Spleen (tissue), 11 donors: ENCODE results near the gene PLD4. TPM values are rescaled to one million over a fixed set of nuclear protein-coding genes. Genes with fewer than 3 reads are reported as not detected.

ENCODE experiments used
- DNase-seq: peaks from one replicate; pipeline ENCODE4 v3.0.0-alpha.2; 2020
- H3K27ac ChIP-seq, 8 donors: fragments of 200-600 bp; sonication (generic) in 7 of 8; 1 replicate in 4 of 8; 2 replicates in 4 of 8; pipeline versions ENCODE4 v1.5.0 to v1.8.0; 2016 to 2021; ENCODE audit warnings: inconsistent platforms in 4 of 8, mild to moderate bottlenecking in 4 of 8, moderate library complexity in 1 of 8
- H3K27me3 ChIP-seq, 7 donors: fragments of 200-600 bp; sonication (generic) in 6 of 7; replicated peaks in 1 of 7; 1 replicate in 4 of 7; 2 replicates in 3 of 7; pipeline versions ENCODE4 v1.5.0 to v1.8.0; 2016 to 2021; ENCODE audit warnings: inconsistent platforms in 3 of 7, mild to moderate bottlenecking in 1 of 7
- H3K36me3 ChIP-seq, 6 donors: fragments of 200-600 bp; sonication (generic) in 5 of 6; 1 replicate in 4 of 6; 2 replicates in 2 of 6; pipeline versions ENCODE4 v1.5.0 to v1.8.0; 2016 to 2021; ENCODE audit warnings: inconsistent platforms in 2 of 6
- H3K4me1 ChIP-seq, 6 donors: fragments of 200-600 bp; sonication (generic) in 5 of 6; 1 replicate in 3 of 6; 2 replicates in 3 of 6; pipeline versions ENCODE4 v1.5.0 to v1.8.0; 2016 to 2021; ENCODE audit warnings: inconsistent platforms in 3 of 6
- H3K4me3 ChIP-seq, 8 donors: fragments of 200-600 bp; sonication (generic) in 7 of 8; 1 replicate in 4 of 8; 2 replicates in 4 of 8; pipeline versions ENCODE4 v1.5.0 to v1.8.0; 2016 to 2021; ENCODE audit warnings: inconsistent platforms in 4 of 8, mild to moderate bottlenecking in 4 of 8, moderate library complexity in 2 of 8
- H3K9me3 ChIP-seq, 8 donors: fragments of 200-600 bp; sonication (generic) in 7 of 8; 1 replicate in 4 of 8; 2 replicates in 4 of 8; pipeline versions ENCODE4 v1.5.0 to v1.8.0; 2016 to 2021; ENCODE audit warnings: inconsistent platforms in 4 of 8
- POLR2A ChIP-seq, 3 donors: fragments of 450-650 bp; IDR thresholded peaks; one replicate each; pipeline ENCODE4 v1.5.1; 2017; ENCODE audit warnings: antibody characterized with exemption in 3 of 3, mild to moderate bottlenecking in 1 of 3
- POLR2AphosphoS5 ChIP-seq, 3 donors: sonication (generic); formaldehyde crosslinking; IDR thresholded peaks; one replicate each; pipeline ENCODE4 v1.5.1; 2017; ENCODE audit warnings: antibody characterized with exemption in 3 of 3
- WGBS, 5 donors: extraction: QIAGEN DNeasy Blood & Tissue Kit in 3 of 5; methylation state at CpG; one replicate each; pipeline versions ENCODE4 v1.1.5 to v1.1.7; 2013 to 2018; 5-methylcytosine and 5-hydroxymethylcytosine counted together
- intact Hi-C: fragments of 100-400 bp; cut with DNase I; formaldehyde crosslinking; loops from one replicate; pipeline ENCODE4 v1.15.0; 2023; ENCODE audit warnings: low total_unique reads
- polyA plus RNA-seq, 3 donors: library from polyadenylated mRNA; stranded (reverse); fragments of 200-250 nt; gene quantifications; one replicate each; pipeline ENCODE4 v1.2.1, GENCODE V29; 2013
- total RNA-seq, 7 donors: library from RNA; depleted of rRNA in 3 of 7; stranded (reverse); fragments of >200 nt in 3 of 7; fragmentation: NEBNext Ultra II Directional in 4 of 7; extraction: Animal tissue kit (Norgen Biotek cat#: 25700) in 4 of 7; gene quantifications; one replicate each; pipeline versions ENCODE4 v1.1.0 to v1.2.1, GENCODE V29; 2016 to 2021
- TF ChIP-seq, protein P1 (sequence below), 11 experiments: fragments of 200-600 bp in 7 of 11; fragments of 450-650 bp in 4 of 11; sonication (generic) in 4 of 11; IDR thresholded peaks in 8 of 11; conservative IDR thresholded peaks in 3 of 11; 1 replicate in 7 of 11; 2 replicates in 4 of 11; pipeline versions ENCODE4 v1.4.0 to v1.8.0; 2016 to 2021; ENCODE audit warnings: antibody characterized with exemption in 11 of 11, inconsistent platforms in 4 of 11, mild to moderate bottlenecking in 1 of 11
- donor health status: healthy with polysubstance abuse.
- donor health status: DM: no; HTN: no; CAD: no; lungs with moderate emphysema.
- donor health status: DM: no; HTN: no; CAD: no.
- donor health status: Bipolar disorder and iron deficiency.
- donor health status: healthy.
- donor health status: DM: no; HTN: no; CAD: no.
- donor health status: DM: yes; HTN: yes; CAD: no.

PLD4 gene
- total and polyA plus RNA-seq, 10 donors: 5.4 to 31.3 (median 22.9) TPM

DNA sequence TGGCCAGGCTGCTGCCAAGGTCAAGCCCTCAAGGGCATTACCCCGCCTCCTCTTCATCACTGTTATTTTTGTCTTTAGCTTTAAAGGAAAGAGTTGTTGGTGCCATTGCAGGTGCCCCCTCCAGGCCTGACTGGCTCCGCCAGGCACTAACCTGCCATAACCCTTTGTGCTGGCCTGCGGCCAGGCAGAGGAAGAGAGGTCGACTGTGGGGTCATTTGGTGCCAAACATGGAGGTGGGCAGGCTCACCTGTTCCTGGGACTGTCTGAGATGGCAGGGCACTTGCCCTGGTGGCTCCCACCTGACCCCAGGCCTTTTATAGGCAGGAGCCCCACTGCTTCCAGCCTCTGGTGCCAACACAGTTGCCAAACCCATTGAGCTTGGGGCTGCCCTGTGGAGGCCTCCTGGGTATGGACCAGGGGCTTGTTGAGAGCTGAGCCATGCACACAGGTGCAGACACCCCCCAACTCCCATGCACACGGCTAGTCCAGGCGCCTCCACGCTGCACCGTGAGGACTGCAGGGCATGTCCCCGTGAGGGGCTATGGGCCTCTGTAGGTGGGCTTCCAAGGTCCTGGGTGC, 29.4 kb upstream of the PLD4 start:
- no peak overlapping the region for H3K4me3 ChIP-seq
- intact Hi-C loops: no loop called here
- no peaks in the 10 kb centered on the region for H3K9me3 ChIP-seq
- no peak for TF ChIP-seq POLR2AphosphoS5 (IDR thresholded peaks at IDR 0.05)
- TF ChIP-seq, protein P1, sequence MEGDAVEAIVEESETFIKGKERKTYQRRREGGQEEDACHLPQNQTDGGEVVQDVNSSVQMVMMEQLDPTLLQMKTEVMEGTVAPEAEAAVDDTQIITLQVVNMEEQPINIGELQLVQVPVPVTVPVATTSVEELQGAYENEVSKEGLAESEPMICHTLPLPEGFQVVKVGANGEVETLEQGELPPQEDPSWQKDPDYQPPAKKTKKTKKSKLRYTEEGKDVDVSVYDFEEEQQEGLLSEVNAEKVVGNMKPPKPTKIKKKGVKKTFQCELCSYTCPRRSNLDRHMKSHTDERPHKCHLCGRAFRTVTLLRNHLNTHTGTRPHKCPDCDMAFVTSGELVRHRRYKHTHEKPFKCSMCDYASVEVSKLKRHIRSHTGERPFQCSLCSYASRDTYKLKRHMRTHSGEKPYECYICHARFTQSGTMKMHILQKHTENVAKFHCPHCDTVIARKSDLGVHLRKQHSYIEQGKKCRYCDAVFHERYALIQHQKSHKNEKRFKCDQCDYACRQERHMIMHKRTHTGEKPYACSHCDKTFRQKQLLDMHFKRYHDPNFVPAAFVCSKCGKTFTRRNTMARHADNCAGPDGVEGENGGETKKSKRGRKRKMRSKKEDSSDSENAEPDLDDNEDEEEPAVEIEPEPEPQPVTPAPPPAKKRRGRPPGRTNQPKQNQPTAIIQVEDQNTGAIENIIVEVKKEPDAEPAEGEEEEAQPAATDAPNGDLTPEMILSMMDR (IDR thresholded peaks at IDR 0.05 in 8 of 11, conservative IDR thresholded peaks at IDR 0.05 in 3 of 11): peak in 1 of 11 experiments; percentile 10
- no peak overlapping the region for H3K27ac ChIP-seq
- H3K4me1 ChIP-seq: peaks cover 0 to 31% (median 8%) of the 10 kb centered on the region in 6 donors
- H3K36me3 ChIP-seq: no peaks in the 10 kb centered on the region
- H3K27me3 ChIP-seq: peaks cover 0 to 11% (median 0%) of the 10 kb centered on the region in 7 donors
- DNase-seq: no peak
- WGBS, 5 donors: 63 to 86% (median 80%) methylated on average over 8 to 9 of the region's 9 CpGs

- DNase-seq: peak; percentile 70
- no peak overlapping the region for H3K4me3 ChIP-seq
Measured at GRCh38 chr14:104895786-104896661, 28.7 kb upstream of the PLD4 start.

GRCh38 chr14:104897330-104898194, 27.1 kb upstream of the PLD4 start:
- intact Hi-C loops: no loop called here
- no peak for DNase-seq
- 81 to 90% (median 86%) methylated on average over 15 to 37 of the region's 37 CpGs for WGBS, 5 donors
- no peaks in the 10 kb centered on the region for H3K9me3 ChIP-seq
- TF ChIP-seq POLR2A (IDR thresholded peaks at IDR 0.05): no peak
- TF ChIP-seq, protein P1 (IDR thresholded peaks at IDR 0.05 in 8 of 11, conservative IDR thresholded peaks at IDR 0.05 in 3 of 11): no peak
- no peak for TF ChIP-seq POLR2AphosphoS5 (IDR thresholded peaks at IDR 0.05)
- H3K4me3 ChIP-seq: no peak overlapping the region
- peaks cover 0 to 11% (median 0%) of the 10 kb centered on the region in 7 donors for H3K27me3 ChIP-seq
- peaks cover 0 to 31% (median 8%) of the 10 kb centered on the region in 6 donors for H3K4me1 ChIP-seq
- no peaks in the 10 kb centered on the region for H3K36me3 ChIP-seq
- H3K27ac ChIP-seq: no peak overlapping the region

More at GRCh38 chr14:104895786-104896661, 28.7 kb upstream of the PLD4 start:
- peaks cover 0 to 11% (median 0%) of the 10 kb centered on the region in 7 donors for H3K27me3 ChIP-seq
- H3K27ac ChIP-seq: no peak overlapping the region
- no peaks in the 10 kb centered on the region for H3K9me3 ChIP-seq
- peak in 2 of 3 donors; percentile 15 to 32 for TF ChIP-seq POLR2AphosphoS5 (IDR thresholded peaks at IDR 0.05)
- TF ChIP-seq, protein P1 (IDR thresholded peaks at IDR 0.05 in 8 of 11, conservative IDR thresholded peaks at IDR 0.05 in 3 of 11): no peak
- 67 to 90% (median 76%) methylated on average over 31 to 34 of the region's 34 CpGs for WGBS, 5 donors
- intact Hi-C loops: no loop called here
- H3K36me3 ChIP-seq: no peaks in the 10 kb centered on the region
- peaks cover 0 to 31% (median 8%) of the 10 kb centered on the region in 6 donors for H3K4me1 ChIP-seq
